Progenitor cell of endocrine pancreas (in vitro differentiated cells): Measurements from ENCODE around the gene HOXA6. TPM values are rescaled to one million over a fixed set of nuclear protein-coding genes. Genes with fewer than 3 reads are reported as not detected.

ENCODE experiments used
- DNase-seq: peaks from one replicate; pipeline ENCODE4 v3.0.0; 2021; ENCODE audit warnings: low spot score; ENCODE audit not compliant: unreplicated experiment
- H3K27ac Mint-ChIP-seq: 2 replicates; pipeline ENCODE4 v1.8.0; 2021; ENCODE audit warnings: mild to moderate bottlenecking, moderate library complexity, mixed read lengths
- H3K27me3 Mint-ChIP-seq: 2 replicates; pipeline ENCODE4 v1.8.0; 2021; ENCODE audit warnings: mixed read lengths
- H3K36me3 Mint-ChIP-seq: 2 replicates; pipeline ENCODE4 v1.8.0; 2022; ENCODE audit warnings: mixed read lengths; ENCODE audit not compliant: insufficient read depth
- H3K4me1 Mint-ChIP-seq: 2 replicates; pipeline ENCODE4 v1.8.0; 2021; ENCODE audit warnings: low read depth, mixed read lengths
- H3K4me3 Mint-ChIP-seq: 2 replicates; pipeline ENCODE4 v1.8.0; 2021; ENCODE audit warnings: low read depth, mild to moderate bottlenecking, moderate library complexity, mixed read lengths
- H3K9me3 Mint-ChIP-seq: 2 replicates; pipeline ENCODE4 v1.8.0; 2021; ENCODE audit warnings: low read depth, mixed read lengths
- CTCF ChIP-seq: fragments of 200-600 bp; sonication (generic); IDR thresholded peaks from one replicate; pipeline ENCODE4 v1.5.0; 2021; ENCODE audit warnings: antibody characterized with exemption, mild to moderate bottlenecking; ENCODE audit not compliant: unreplicated experiment
- total RNA-seq: library from RNA; stranded (reverse); gene quantifications from 2 replicates; pipeline ENCODE4 v1.2.1, GENCODE V29; 2021

Gene HOXA6
- total RNA-seq, 1 donor from 2014 or later, result 0.38 TPM

- Mint-ChIP-seq H3K4me1 (peaks cover 4% of the 10 kb centered on the region), H3K4me3 (no peak overlapping the region), H3K27me3 (peaks cover 86% of the 10 kb centered on the region), H3K9me3 (no peaks in the 10 kb centered on the region), H3K36me3 (no peaks in the 10 kb centered on the region), H3K27ac (peak overlapping the region; percentile 19)
- no peak for DNase-seq
- TF ChIP-seq CTCF, result no peak
These were observed 16.4 kb upstream of the HOXA6 start for GRCh38 chr7:27164045-27164366.

GRCh38 chr7:27163288-27164044, 15.9 kb upstream of the HOXA6 start:
- Mint-ChIP-seq H3K9me3 (no peaks in the 10 kb centered on the region), H3K4me1 (peaks cover 2% of the 10 kb centered on the region), H3K27me3 (peaks cover 86% of the 10 kb centered on the region), H3K36me3 (no peaks in the 10 kb centered on the region), H3K27ac (no peak overlapping the region), H3K4me3 (no peak overlapping the region)
- DNase-seq, result no peak
- no peak for TF ChIP-seq CTCF

- H3K4me1 Mint-ChIP-seq, result peaks cover 2% of the 10 kb centered on the region
- peaks cover 1% of the 10 kb centered on the region for H3K36me3 Mint-ChIP-seq
- H3K9me3 Mint-ChIP-seq, result no peaks in the 10 kb centered on the region
- H3K4me3 Mint-ChIP-seq, result no peak overlapping the region
- no peak for DNase-seq
- H3K27ac Mint-ChIP-seq, result no peak overlapping the region
- no peak for TF ChIP-seq CTCF
- H3K27me3 Mint-ChIP-seq, result peaks cover 86% of the 10 kb centered on the region
These were observed 15.2 kb upstream of the HOXA6 start for GRCh38 chr7:27162561-27163287.

- Mint-ChIP-seq H3K27ac (no peak overlapping the region), H3K4me1 (peaks cover 2% of the 10 kb centered on the region), H3K27me3 (peaks cover 86% of the 10 kb centered on the region), H3K4me3 (no peak overlapping the region), H3K9me3 (no peaks in the 10 kb centered on the region), H3K36me3 (peaks cover 1% of the 10 kb centered on the region)
- DNase-seq, result no peak
- TF ChIP-seq CTCF, result no peak
These were observed 14.4 kb upstream of the HOXA6 start for GRCh38 chr7:27161721-27162560.

GRCh38 chr7:27161214-27161720, 13.7 kb upstream of the HOXA6 start:
- H3K27ac Mint-ChIP-seq, result no peak overlapping the region
- H3K36me3 Mint-ChIP-seq, result peaks cover 1% of the 10 kb centered on the region
- peak overlapping the region; percentile 60 for H3K4me3 Mint-ChIP-seq
- TF ChIP-seq CTCF, result no peak
- peaks cover 2% of the 10 kb centered on the region for H3K4me1 Mint-ChIP-seq
- DNase-seq, result no peak
- no peaks in the 10 kb centered on the region for H3K9me3 Mint-ChIP-seq
- H3K27me3 Mint-ChIP-seq, result peaks cover 84% of the 10 kb centered on the region
